Endometrial microvascular endothelial cells (primary cell): Measurements from ENCODE around the gene PRODH. TPM values are rescaled to one million over a fixed set of nuclear protein-coding genes. Genes with fewer than 3 reads are reported as not detected.
"Not testable (repeated sequence)": the region's sequence is repeated elsewhere in the genome, so short reads cannot be mapped to it uniquely, and the experiment has no call there.

ENCODE experiments used
- in situ Hi-C: cut with HindIII; loops from 2 replicates; pipeline ENCODE4 v1.10.0; 2017; ENCODE audit warnings: low sequenced_read_pairs, low pct_unique_long_range_greater_than_20kb; ENCODE audit errors: inconsistent ontology term
- total RNA-seq: library from RNA; depleted of rRNA; stranded (reverse); fragments of >200 nt; gene quantifications from one replicate; pipeline ENCODE4 v1.2.3, GENCODE V29; 2015; ENCODE audit errors: inconsistent ontology term

PRODH gene
- total RNA-seq, 1 donor from 2014 or later, result not detected

GRCh38 chr22:18969158-18969942, 33.3 kb upstream of the PRODH start:
- in situ Hi-C loops, result not testable (repeated sequence)

GRCh38 chr22:18968011-18968749, 32.1 kb upstream of the PRODH start:
- in situ Hi-C loops, result no loop called here

GRCh38 chr22:18967391-18968010, 31.4 kb upstream of the PRODH start:
- in situ Hi-C loops, result not testable (repeated sequence)

GRCh38 chr22:18966748-18967147, 30.7 kb upstream of the PRODH start:
- in situ Hi-C loops, result no loop called here

GRCh38 chr22:18965526-18966421, 29.7 kb upstream of the PRODH start:
- in situ Hi-C loops, result no loop called here

GRCh38 chr22:18964501-18965265, 28.6 kb upstream of the PRODH start:
- in situ Hi-C loops, result not testable (repeated sequence)

GRCh38 chr22:18964051-18964450, 28.0 kb upstream of the PRODH start:
- in situ Hi-C loops, result not testable (repeated sequence)

GRCh38 chr22:18962308-18962635, 26.2 kb upstream of the PRODH start:
- in situ Hi-C loops, result no loop called here

GRCh38 chr22:18961632-18962307, 25.7 kb upstream of the PRODH start:
- in situ Hi-C loops, result not testable (repeated sequence)

GRCh38 chr22:18961201-18961600, 25.1 kb upstream of the PRODH start:
- in situ Hi-C loops, result not testable (repeated sequence)

GRCh38 chr22:18960166-18960820, 24.2 kb upstream of the PRODH start:
- in situ Hi-C loops, result not testable (repeated sequence)

- in situ Hi-C loops, result not testable (repeated sequence)
These were observed 23.6 kb upstream of the PRODH start for GRCh38 chr22:18959741-18960140.

- in situ Hi-C loops, result not testable (repeated sequence)
These were observed 23.2 kb upstream of the PRODH start for GRCh38 chr22:18959266-18959665.

- in situ Hi-C loops, result not testable (repeated sequence)
These were observed 22.6 kb upstream of the PRODH start for GRCh38 chr22:18958738-18959137.

- in situ Hi-C loops, result not testable (repeated sequence)
These were observed 22.2 kb upstream of the PRODH start for GRCh38 chr22:18958321-18958705.

- in situ Hi-C loops, result not testable (repeated sequence)
These were observed 21.7 kb upstream of the PRODH start for GRCh38 chr22:18957621-18958320.

- in situ Hi-C loops, result not testable (repeated sequence)
These were observed 20.9 kb upstream of the PRODH start for GRCh38 chr22:18956956-18957355.
